Vagina (tissue), 2 donors: Measurements from ENCODE around the gene CMIP.

Source experiments
- POLR2A ChIP-seq, 2 donors: fragments of 450-650 bp; IDR thresholded peaks; one replicate each; pipeline ENCODE4 v1.6.1; 2017; ENCODE audit warnings: antibody characterized with exemption in 2 of 2, mild to moderate bottlenecking in 2 of 2, moderate library complexity in 2 of 2
- POLR2AphosphoS5 ChIP-seq, 2 donors: sonication (generic); formaldehyde crosslinking; IDR thresholded peaks; one replicate each; pipeline ENCODE4 v1.9.0; 2017; ENCODE audit warnings: antibody characterized with exemption in 2 of 2, mild to moderate bottlenecking in 2 of 2, low read depth in 1 of 2; ENCODE audit not compliant: insufficient read depth in 1 of 2

DNA sequence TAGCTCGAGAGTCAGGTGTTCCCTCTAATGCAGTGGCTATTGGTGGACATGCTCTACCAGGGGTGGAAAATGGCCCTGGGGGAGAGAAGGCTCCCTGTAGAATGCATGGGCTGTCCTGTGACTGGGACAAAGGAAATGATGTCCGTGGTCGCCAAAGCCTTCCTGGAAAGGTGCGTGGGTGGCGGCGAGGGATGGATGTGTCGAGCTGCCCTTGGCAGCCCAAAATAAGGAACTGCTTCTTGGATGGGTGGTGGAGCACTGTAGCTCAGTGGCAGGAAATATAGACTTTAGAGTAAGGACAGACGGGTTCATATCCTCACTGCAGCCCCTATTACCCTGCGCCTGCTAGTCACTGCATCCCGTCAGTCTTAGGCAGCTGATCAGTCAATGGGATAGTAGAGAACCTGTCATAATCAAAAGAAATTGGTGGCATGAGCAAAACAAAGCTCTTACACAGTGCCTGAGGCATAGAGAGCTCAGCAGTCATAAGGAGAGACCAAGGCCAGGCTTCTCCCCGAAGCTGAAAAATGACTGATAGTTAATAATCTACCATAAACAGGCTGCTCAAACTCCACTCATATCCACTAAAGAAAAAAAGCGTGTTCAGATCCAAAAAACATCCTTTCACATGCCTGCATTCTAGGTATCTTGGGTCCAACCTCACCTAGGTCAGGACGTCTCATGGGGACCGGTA lies 211.0 kb downstream of the CMIP start:
- TF ChIP-seq POLR2AphosphoS5 (IDR thresholded peaks at IDR 0.05; ENCODE audit: insufficient read depth in 1 of 2, low read depth in 1 of 2) (no peak), POLR2A (IDR thresholded peaks at IDR 0.05) (no peak)
